ENCODE data around the gene PRKAR2B.

The PRKAR2B gene

GRCh38 chr7:107105591-107106245, 61.2 kb downstream of the PRKAR2B start:
- TF ChIP-seq PKNOX1 (IDR thresholded peaks at IDR 0.05) (no peak), TARDBP (IDR thresholded peaks at IDR 0.05) (no peak), HDGF (IDR thresholded peaks at IDR 0.05; ENCODE audit: borderline replicate concordance) (no peak), FOXM1 (IDR thresholded peaks at IDR 0.05; ENCODE audit: borderline replicate concordance) (no peak), NFRKB (IDR thresholded peaks at IDR 0.05) (no peak), CTBP1 (IDR thresholded peaks at IDR 0.05; ENCODE audit: borderline replicate concordance) (no peak), L3MBTL2 (conservative IDR thresholded peaks at IDR 0.05) (no peak), SP1 (IDR thresholded peaks at IDR 0.05) (no peak), ELF4 (IDR thresholded peaks at IDR 0.05) (no peak), LEF1 (IDR thresholded peaks at IDR 0.05; ENCODE audit: borderline replicate concordance) (no peak), FOXA1 (IDR thresholded peaks at IDR 0.05) (no peak), SUZ12 (IDR thresholded peaks at IDR 0.05) (no peak), ZNF384 (IDR thresholded peaks at IDR 0.05) (no peak), ARNT (IDR thresholded peaks at IDR 0.05) (no peak), BHLHE40 (IDR thresholded peaks at IDR 0.05; ENCODE audit: borderline replicate concordance) (no peak), FOXK2 (IDR thresholded peaks at IDR 0.05) (no peak)
- POLR2A ChIA-PET: no interaction called here
- no peak for DNase-seq (ENCODE audit: extremely low spot score)
- CTCF ChIA-PET: no interaction called here

- POLR2A ChIA-PET: no interaction called here
- TF ChIP-seq FOXA1 (IDR thresholded peaks at IDR 0.05) (no peak), PKNOX1 (IDR thresholded peaks at IDR 0.05) (no peak)
- CTCF ChIA-PET: no interaction called here
- DNase-seq (ENCODE audit: extremely low spot score): no peak
These were observed 64.4 kb downstream of the PRKAR2B start for GRCh38 chr7:107108793-107109371.

- CTCF ChIA-PET: no interaction called here
- DNase-seq (ENCODE audit: extremely low spot score): no peak
- POLR2A ChIA-PET: no interaction called here
- TF ChIP-seq CTBP1 (IDR thresholded peaks at IDR 0.05; ENCODE audit: borderline replicate concordance): no peak
- no peak for TF ChIP-seq PKNOX1 (IDR thresholded peaks at IDR 0.05)
- TF ChIP-seq L3MBTL2 (conservative IDR thresholded peaks at IDR 0.05): no peak
- TF ChIP-seq BHLHE40 (IDR thresholded peaks at IDR 0.05; ENCODE audit: borderline replicate concordance): no peak
- no peak for TF ChIP-seq NFRKB (IDR thresholded peaks at IDR 0.05)
- TF ChIP-seq TARDBP (IDR thresholded peaks at IDR 0.05): no peak
- TF ChIP-seq FOXM1 (IDR thresholded peaks at IDR 0.05; ENCODE audit: borderline replicate concordance): no peak
- TF ChIP-seq SUZ12 (IDR thresholded peaks at IDR 0.05): no peak
- no peak for TF ChIP-seq SP1 (IDR thresholded peaks at IDR 0.05)
- TF ChIP-seq ZNF384 (IDR thresholded peaks at IDR 0.05): no peak
- no peak for TF ChIP-seq ARNT (IDR thresholded peaks at IDR 0.05)
These were observed 65.5 kb downstream of the PRKAR2B start for GRCh38 chr7:107109955-107110354.

GRCh38 chr7:107111196-107111595, 66.7 kb downstream of the PRKAR2B start:
- no peak for DNase-seq (ENCODE audit: extremely low spot score)
- CTCF ChIA-PET: no interaction called here
- no peak for TF ChIP-seq SP1 (IDR thresholded peaks at IDR 0.05)
- no peak for TF ChIP-seq FOXA1 (IDR thresholded peaks at IDR 0.05)
- TF ChIP-seq NFRKB (IDR thresholded peaks at IDR 0.05): no peak
- no peak for TF ChIP-seq BHLHE40 (IDR thresholded peaks at IDR 0.05; ENCODE audit: borderline replicate concordance)
- no peak for TF ChIP-seq ZNF384 (IDR thresholded peaks at IDR 0.05)
- no peak for TF ChIP-seq ARNT (IDR thresholded peaks at IDR 0.05)
- TF ChIP-seq ELF4 (IDR thresholded peaks at IDR 0.05): no peak
- TF ChIP-seq TARDBP (IDR thresholded peaks at IDR 0.05): no peak
- no peak for TF ChIP-seq FOXM1 (IDR thresholded peaks at IDR 0.05; ENCODE audit: borderline replicate concordance)
- no peak for TF ChIP-seq LEF1 (IDR thresholded peaks at IDR 0.05; ENCODE audit: borderline replicate concordance)
- no peak for TF ChIP-seq HDGF (IDR thresholded peaks at IDR 0.05; ENCODE audit: borderline replicate concordance)
- TF ChIP-seq SUZ12 (IDR thresholded peaks at IDR 0.05): no peak
- TF ChIP-seq L3MBTL2 (conservative IDR thresholded peaks at IDR 0.05): no peak
- TF ChIP-seq PKNOX1 (IDR thresholded peaks at IDR 0.05): no peak
- no peak for TF ChIP-seq FOXK2 (IDR thresholded peaks at IDR 0.05)
- TF ChIP-seq CTBP1 (IDR thresholded peaks at IDR 0.05; ENCODE audit: borderline replicate concordance): no peak

GRCh38 chr7:107113866-107114265, 69.4 kb downstream of the PRKAR2B start:
- no peak for DNase-seq (ENCODE audit: extremely low spot score)
- TF ChIP-seq FOXA1 (IDR thresholded peaks at IDR 0.05): no peak
- TF ChIP-seq LEF1 (IDR thresholded peaks at IDR 0.05; ENCODE audit: borderline replicate concordance): no peak
- no peak for TF ChIP-seq HDGF (IDR thresholded peaks at IDR 0.05; ENCODE audit: borderline replicate concordance)
- no peak for TF ChIP-seq FOXM1 (IDR thresholded peaks at IDR 0.05; ENCODE audit: borderline replicate concordance)
- no peak for TF ChIP-seq PKNOX1 (IDR thresholded peaks at IDR 0.05)
- no peak for TF ChIP-seq FOXK2 (IDR thresholded peaks at IDR 0.05)
- no peak for TF ChIP-seq SP1 (IDR thresholded peaks at IDR 0.05)
- TF ChIP-seq ARNT (IDR thresholded peaks at IDR 0.05): no peak
- no peak for TF ChIP-seq SUZ12 (IDR thresholded peaks at IDR 0.05)
- no peak for TF ChIP-seq ELF4 (IDR thresholded peaks at IDR 0.05)
- no peak for TF ChIP-seq L3MBTL2 (conservative IDR thresholded peaks at IDR 0.05)
- no peak for TF ChIP-seq TARDBP (IDR thresholded peaks at IDR 0.05)
- TF ChIP-seq CTBP1 (IDR thresholded peaks at IDR 0.05; ENCODE audit: borderline replicate concordance): no peak
- TF ChIP-seq BHLHE40 (IDR thresholded peaks at IDR 0.05; ENCODE audit: borderline replicate concordance): no peak
- no peak for TF ChIP-seq NFRKB (IDR thresholded peaks at IDR 0.05)
- no peak for TF ChIP-seq ZNF384 (IDR thresholded peaks at IDR 0.05)
- ChIA-PET CTCF (no interaction called here), POLR2A (no interaction called here)

More at GRCh38 chr7:107111196-107111595, 66.7 kb downstream of the PRKAR2B start:
- POLR2A ChIA-PET: no interaction called here

Measured in HEK293T (cell line).